IPS-18a (cell line): ENCODE data around the gene FBXL2.

ENCODE experiments used
- H3K27ac ChIP-seq: one replicate; pipeline ENCODE4 v1.5.1; 2013; ENCODE audit warnings: low read length
- H3K27me3 ChIP-seq: one replicate; pipeline ENCODE4 v1.6.1; 2013; ENCODE audit warnings: mild to moderate bottlenecking, low read length; ENCODE audit not compliant: control insufficient read depth, insufficient read depth
- H3K36me3 ChIP-seq: one replicate; pipeline ENCODE4 v1.6.1; 2013; ENCODE audit warnings: low read depth, low read length; ENCODE audit not compliant: control insufficient read depth
- H3K4me1 ChIP-seq: one replicate; pipeline ENCODE4 v1.6.1; 2013; ENCODE audit warnings: low read depth, low read length; ENCODE audit not compliant: control insufficient read depth
- H3K4me3 ChIP-seq: one replicate; pipeline ENCODE4 v1.5.1; 2013; ENCODE audit warnings: low read length
- H3K9ac ChIP-seq: one replicate; pipeline ENCODE4 v1.6.1; 2013; ENCODE audit warnings: mild to moderate bottlenecking, low read length, moderate library complexity
- H3K9me3 ChIP-seq: one replicate; pipeline ENCODE4 v1.6.1; 2013; ENCODE audit warnings: low read depth, low read length; ENCODE audit not compliant: control insufficient read depth

The FBXL2 gene

GRCh38 chr3:33260104-33260503, 17.1 kb upstream of the FBXL2 start:
- Histone ChIP-seq H3K27ac (no peak overlapping the region), H3K4me3 (no peak overlapping the region), H3K27me3 (no peaks in the 10 kb centered on the region), H3K36me3 (no peaks in the 10 kb centered on the region), H3K4me1 (no peaks in the 10 kb centered on the region), H3K9me3 (no peaks in the 10 kb centered on the region), H3K9ac (no peak overlapping the region)

- Histone ChIP-seq H3K4me1 (no peaks in the 10 kb centered on the region), H3K9ac (no peak overlapping the region)
Observed at GRCh38 chr3:33269385-33269784, 7.9 kb upstream of the FBXL2 start.

GRCh38 chr3:33271324-33271723, 5.9 kb upstream of the FBXL2 start:
- H3K27ac ChIP-seq, result no peak overlapping the region
- H3K9me3 ChIP-seq, result peaks cover 5% of the 10 kb centered on the region
- H3K36me3 ChIP-seq, result no peaks in the 10 kb centered on the region
- no peaks in the 10 kb centered on the region for H3K4me1 ChIP-seq
- H3K27me3 ChIP-seq, result no peaks in the 10 kb centered on the region
- no peak overlapping the region for H3K9ac ChIP-seq
- H3K4me3 ChIP-seq, result no peak overlapping the region

More at GRCh38 chr3:33269385-33269784, 7.9 kb upstream of the FBXL2 start:
- Histone ChIP-seq H3K9me3 (peaks cover 5% of the 10 kb centered on the region), H3K36me3 (no peaks in the 10 kb centered on the region), H3K4me3 (no peak overlapping the region), H3K27me3 (no peaks in the 10 kb centered on the region), H3K27ac (no peak overlapping the region)

GRCh38 chr3:33273628-33274027, 3.6 kb upstream of the FBXL2 start:
- Histone ChIP-seq H3K4me1 (no peaks in the 10 kb centered on the region), H3K27me3 (peaks cover 7% of the 10 kb centered on the region), H3K9ac (no peak overlapping the region)

GRCh38 chr3:33278163-33278562, 921 bp downstream of the FBXL2 start:
- H3K4me3 ChIP-seq, result peak overlapping the region; percentile 61

More at GRCh38 chr3:33273628-33274027, 3.6 kb upstream of the FBXL2 start:
- H3K4me3 ChIP-seq, result no peak overlapping the region
- H3K9me3 ChIP-seq, result no peaks in the 10 kb centered on the region
- H3K27ac ChIP-seq, result no peak overlapping the region
- H3K36me3 ChIP-seq, result no peaks in the 10 kb centered on the region

GRCh38 chr3:33287672-33288282, 10.5 kb downstream of the FBXL2 start:
- Histone ChIP-seq H3K9me3 (no peaks in the 10 kb centered on the region), H3K9ac (no peak overlapping the region), H3K4me3 (no peak overlapping the region), H3K27me3 (no peaks in the 10 kb centered on the region), H3K36me3 (no peaks in the 10 kb centered on the region), H3K4me1 (no peaks in the 10 kb centered on the region), H3K27ac (no peak overlapping the region)

More at GRCh38 chr3:33278163-33278562, 921 bp downstream of the FBXL2 start:
- Histone ChIP-seq H3K27me3 (peaks cover 7% of the 10 kb centered on the region), H3K9me3 (no peaks in the 10 kb centered on the region), H3K4me1 (no peaks in the 10 kb centered on the region), H3K27ac (no peak overlapping the region), H3K36me3 (no peaks in the 10 kb centered on the region), H3K9ac (no peak overlapping the region)

- no peaks in the 10 kb centered on the region for H3K9me3 ChIP-seq
- H3K27ac ChIP-seq, result no peak overlapping the region
- no peak overlapping the region for H3K4me3 ChIP-seq
- no peak overlapping the region for H3K9ac ChIP-seq
- H3K27me3 ChIP-seq, result no peaks in the 10 kb centered on the region
- H3K36me3 ChIP-seq, result no peaks in the 10 kb centered on the region
- H3K4me1 ChIP-seq, result no peaks in the 10 kb centered on the region
Observed at GRCh38 chr3:33299395-33300081, 22.3 kb downstream of the FBXL2 start.

GRCh38 chr3:33312361-33312760, 35.1 kb downstream of the FBXL2 start:
- no peaks in the 10 kb centered on the region for H3K36me3 ChIP-seq
- no peaks in the 10 kb centered on the region for H3K4me1 ChIP-seq
- no peak overlapping the region for H3K4me3 ChIP-seq
- no peaks in the 10 kb centered on the region for H3K27me3 ChIP-seq
- H3K9me3 ChIP-seq, result no peaks in the 10 kb centered on the region
- no peak overlapping the region for H3K9ac ChIP-seq
- H3K27ac ChIP-seq, result no peak overlapping the region

GRCh38 chr3:33313331-33313730, 36.1 kb downstream of the FBXL2 start:
- no peaks in the 10 kb centered on the region for H3K36me3 ChIP-seq
- no peak overlapping the region for H3K27ac ChIP-seq
- H3K27me3 ChIP-seq, result no peaks in the 10 kb centered on the region
- H3K9ac ChIP-seq, result no peak overlapping the region
- no peaks in the 10 kb centered on the region for H3K9me3 ChIP-seq
- no peak overlapping the region for H3K4me3 ChIP-seq
- no peaks in the 10 kb centered on the region for H3K4me1 ChIP-seq

- Histone ChIP-seq H3K27me3 (no peaks in the 10 kb centered on the region), H3K4me3 (no peak overlapping the region), H3K9me3 (no peaks in the 10 kb centered on the region), H3K9ac (no peak overlapping the region), H3K4me1 (no peaks in the 10 kb centered on the region), H3K36me3 (no peaks in the 10 kb centered on the region), H3K27ac (no peak overlapping the region)
Observed at GRCh38 chr3:33314993-33315392, 37.8 kb downstream of the FBXL2 start.

- no peaks in the 10 kb centered on the region for H3K9me3 ChIP-seq
- no peak overlapping the region for H3K9ac ChIP-seq
- H3K4me1 ChIP-seq, result no peaks in the 10 kb centered on the region
- no peaks in the 10 kb centered on the region for H3K27me3 ChIP-seq
- H3K4me3 ChIP-seq, result no peak overlapping the region
- no peaks in the 10 kb centered on the region for H3K36me3 ChIP-seq
- H3K27ac ChIP-seq, result no peak overlapping the region
Observed at GRCh38 chr3:33315826-33316225, 38.6 kb downstream of the FBXL2 start.
